HG02852 (cell line): ENCODE data around the gene RAB6B.

Experiments used
- ATAC-seq: cut with Tn5 transposase; IDR thresholded peaks from one replicate; pipeline ENCODE4 v1.9.1; 2021; ENCODE audit warnings: mild to moderate bottlenecking, moderate library complexity; ENCODE audit not compliant: unreplicated experiment

Gene RAB6B

GRCh38 chr3:133896002-133896761, 500 bp upstream of the RAB6B start:
- no peak for ATAC-seq

GRCh38 chr3:133894353-133895207, 1.1 kb downstream of the RAB6B start:
- no peak for ATAC-seq

- ATAC-seq = no peak
These were observed 1.9 kb downstream of the RAB6B start for GRCh38 chr3:133893683-133894352.

- no peak for ATAC-seq
These were observed 3.0 kb downstream of the RAB6B start for GRCh38 chr3:133892541-133893231.

- no peak for ATAC-seq
These were observed 3.9 kb downstream of the RAB6B start for GRCh38 chr3:133891662-133892378.

- ATAC-seq = no peak
These were observed 4.6 kb downstream of the RAB6B start for GRCh38 chr3:133890972-133891644.

GRCh38 chr3:133890037-133890436, 5.6 kb downstream of the RAB6B start:
- ATAC-seq = no peak

GRCh38 chr3:133888726-133889340, 6.8 kb downstream of the RAB6B start:
- ATAC-seq = no peak

GRCh38 chr3:133887803-133888703, 7.6 kb downstream of the RAB6B start:
- ATAC-seq = no peak

- no peak for ATAC-seq
These were observed 8.4 kb downstream of the RAB6B start for GRCh38 chr3:133887074-133887802.

- no peak for ATAC-seq
These were observed 9.5 kb downstream of the RAB6B start for GRCh38 chr3:133886031-133886722.

- ATAC-seq = no peak
These were observed 10.6 kb downstream of the RAB6B start for GRCh38 chr3:133884887-133885711.

GRCh38 chr3:133884054-133884886, 11.4 kb downstream of the RAB6B start:
- ATAC-seq = no peak

- no peak for ATAC-seq
These were observed 12.0 kb downstream of the RAB6B start for GRCh38 chr3:133883641-133884040.

GRCh38 chr3:133882986-133883586, 12.6 kb downstream of the RAB6B start:
- no peak for ATAC-seq
